ENCODE data around the gene PARD6B. TPM values are rescaled to one million over a fixed set of nuclear protein-coding genes. Genes with fewer than 3 reads are reported as not detected.

The PARD6B gene
- total and polyA plus RNA-seq, 2 donors (not counting 3 experiments of a cell fraction or from before 2014, with no cell fraction given): 0.03 TPM; not detected in 1

DNA sequence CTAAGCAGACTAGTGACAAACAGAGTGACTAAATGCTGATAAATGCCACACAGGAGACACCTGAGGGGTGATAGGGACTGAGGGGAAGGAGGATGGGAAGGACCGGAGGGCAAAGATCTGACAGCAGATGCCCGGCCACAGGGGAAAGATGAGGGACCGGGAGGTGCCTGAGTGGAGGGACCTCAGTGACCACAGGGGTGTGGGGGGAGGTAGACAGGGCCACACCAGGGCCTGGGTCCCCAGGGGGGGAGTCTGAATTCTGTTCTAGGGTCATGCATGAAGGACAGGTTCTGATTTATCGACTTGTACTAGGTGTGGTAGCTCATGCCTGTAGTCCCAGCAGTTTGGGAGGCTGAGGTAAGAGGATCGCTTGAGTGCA lies 70.4 kb downstream of the PARD6B start:
- Histone ChIP-seq H3K9me1 (replicated peaks; ENCODE audit: control insufficient read depth, extremely low read depth, insufficient read depth, low read length) (no peaks in the 10 kb centered on the region), H3K4me3 (replicated peaks in 1 of 3; ENCODE audit: insufficient read depth in 1 of 3, low read depth in 1 of 3, low read length in 3 of 3) (no peak overlapping the region), H3K9ac (replicated peaks; ENCODE audit: extremely low read depth, insufficient read depth, low read length) (no peak overlapping the region), H3K36me3 (ENCODE audit: control insufficient read depth in 2 of 2, extremely low read depth in 1 of 2, insufficient read depth in 2 of 2, low read length in 2 of 2) (no peaks in the 10 kb centered on the region), H3K79me2 (ENCODE audit: control insufficient read depth, insufficient read depth, low read length) (no peaks in the 10 kb centered on the region), H3K27ac (ENCODE audit: insufficient read depth, low read depth, low read length) (no peak overlapping the region), H4K20me1 (replicated peaks; ENCODE audit: control insufficient read depth, extremely low read depth, insufficient read depth, low read length) (no peaks in the 10 kb centered on the region), H3K27me3 (ENCODE audit: control insufficient read depth in 2 of 2, insufficient read depth in 2 of 2, low read length in 2 of 2) (peaks cover 0 to 7% of the 10 kb centered on the region in 2 experiments), H3K4me2 (ENCODE audit: insufficient read depth, low read length) (no peak overlapping the region), H3K4me1 (ENCODE audit: control insufficient read depth, extremely low read depth, insufficient read depth, low read length) (no peaks in the 10 kb centered on the region), H3K9me3 (replicated peaks; ENCODE audit: control insufficient read depth, insufficient read depth, low read length) (no peaks in the 10 kb centered on the region), H2AFZ (ENCODE audit: low read depth, low read length) (no peak overlapping the region)
- DNase-seq (ENCODE audit: low read depth, low spot score) (no peak), FAIRE-seq (no peak)
- TF ChIP-seq GATA2 (IDR thresholded peaks at IDR 0.05; ENCODE audit: insufficient read depth, insufficient read length, low read depth, low read length) (no peak), POLR2AphosphoS5 (IDR thresholded peaks at IDR 0.05; ENCODE audit: insufficient read depth, low read depth, low read length) (no peak), EZH2 (IDR thresholded peaks at IDR 0.05; ENCODE audit: borderline replicate concordance, low read depth, low read length, severe bottlenecking) (no peak), POLR2A (IDR thresholded peaks at IDR 0.05; ENCODE audit: low read depth, low read length) (no peak), FOS (IDR thresholded peaks at IDR 0.05; ENCODE audit: borderline replicate concordance, insufficient read depth, low read length) (no peak), JUN (IDR thresholded peaks at IDR 0.05; ENCODE audit: borderline replicate concordance, insufficient read depth, insufficient read length, low read depth) (no peak), MYC (IDR thresholded peaks at IDR 0.05; ENCODE audit: low read depth, low read length) (no peak)
- TF ChIP-seq, protein P1, sequence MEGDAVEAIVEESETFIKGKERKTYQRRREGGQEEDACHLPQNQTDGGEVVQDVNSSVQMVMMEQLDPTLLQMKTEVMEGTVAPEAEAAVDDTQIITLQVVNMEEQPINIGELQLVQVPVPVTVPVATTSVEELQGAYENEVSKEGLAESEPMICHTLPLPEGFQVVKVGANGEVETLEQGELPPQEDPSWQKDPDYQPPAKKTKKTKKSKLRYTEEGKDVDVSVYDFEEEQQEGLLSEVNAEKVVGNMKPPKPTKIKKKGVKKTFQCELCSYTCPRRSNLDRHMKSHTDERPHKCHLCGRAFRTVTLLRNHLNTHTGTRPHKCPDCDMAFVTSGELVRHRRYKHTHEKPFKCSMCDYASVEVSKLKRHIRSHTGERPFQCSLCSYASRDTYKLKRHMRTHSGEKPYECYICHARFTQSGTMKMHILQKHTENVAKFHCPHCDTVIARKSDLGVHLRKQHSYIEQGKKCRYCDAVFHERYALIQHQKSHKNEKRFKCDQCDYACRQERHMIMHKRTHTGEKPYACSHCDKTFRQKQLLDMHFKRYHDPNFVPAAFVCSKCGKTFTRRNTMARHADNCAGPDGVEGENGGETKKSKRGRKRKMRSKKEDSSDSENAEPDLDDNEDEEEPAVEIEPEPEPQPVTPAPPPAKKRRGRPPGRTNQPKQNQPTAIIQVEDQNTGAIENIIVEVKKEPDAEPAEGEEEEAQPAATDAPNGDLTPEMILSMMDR (IDR thresholded peaks at IDR 0.05; ENCODE audit: extremely low read depth in 1 of 2, insufficient read depth in 1 of 2, low read depth in 1 of 2, low read length in 2 of 2): no peak
- TF ChIP-seq, protein P2, sequence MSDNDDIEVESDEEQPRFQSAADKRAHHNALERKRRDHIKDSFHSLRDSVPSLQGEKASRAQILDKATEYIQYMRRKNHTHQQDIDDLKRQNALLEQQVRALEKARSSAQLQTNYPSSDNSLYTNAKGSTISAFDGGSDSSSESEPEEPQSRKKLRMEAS (IDR thresholded peaks at IDR 0.05; ENCODE audit: insufficient read depth, insufficient read length): no peak
- intact Hi-C loops (cut with micrococcal nuclease) (no loop called here), dilution Hi-C loops (cut with MboI; ENCODE audit: extremely low pct_ligation_motif_present, low sequenced_read_pairs) (no loop called here)
- no TSS peak for BruUV-seq (replicated peaks)
- ChIA-PET POLR2A (no interaction called here), CTCF (interaction anchor here (1.0 to 1.6 kb wide), 2 partner anchors 8 to 11 kb away, joined by 3 to 5 read pairs; partner anchors contain the start of gene BCAS4)

Measured in endothelial cell of umbilical vein (primary cell).